Liver (tissue), 9 donors: Measurements from ENCODE around the gene CPA1. TPM values are rescaled to one million over a fixed set of nuclear protein-coding genes. Genes with fewer than 3 reads are reported as not detected.

Source experiments
- DNase-seq: peaks from one replicate; pipeline ENCODE4 v3.0.0-alpha.2; 2017; ENCODE audit warnings: low spot score
- H3K27ac ChIP-seq, 2 donors: one replicate each; pipeline ENCODE4 v1.7.0; 2013; ENCODE audit warnings: inconsistent platforms in 2 of 2, low read length in 2 of 2, control low read depth in 1 of 2, low read depth in 1 of 2, mild to moderate bottlenecking in 1 of 2
- H3K27me3 ChIP-seq, 4 donors: one replicate each; pipeline versions ENCODE4 v1.6.1 to v1.7.0; 2013; ENCODE audit warnings: low read length in 3 of 4, inconsistent platforms in 1 of 4, mild to moderate bottlenecking in 1 of 4, moderate library complexity in 1 of 4; ENCODE audit not compliant: control insufficient read depth in 4 of 4, insufficient read depth in 4 of 4
- H3K36me3 ChIP-seq, 4 donors: one replicate each; pipeline versions ENCODE4 v1.6.1 to v1.7.0; 2013; ENCODE audit warnings: low read length in 3 of 4, mild to moderate bottlenecking in 3 of 4, low read depth in 1 of 4, moderate library complexity in 1 of 4; ENCODE audit not compliant: control insufficient read depth in 4 of 4, insufficient read depth in 3 of 4
- H3K4me1 ChIP-seq, 4 donors: one replicate each; pipeline versions ENCODE4 v1.6.1 to v1.7.0; 2013; ENCODE audit warnings: low read length in 3 of 4, mild to moderate bottlenecking in 3 of 4, moderate library complexity in 1 of 4; ENCODE audit not compliant: control insufficient read depth in 4 of 4, insufficient read depth in 4 of 4
- H3K4me3 ChIP-seq, 3 donors: one replicate each; pipeline versions ENCODE4 v1.6.1 to v1.7.0; 2013; ENCODE audit warnings: low read length in 3 of 3, control low read depth in 1 of 3, low read depth in 1 of 3, mild to moderate bottlenecking in 1 of 3
- H3K9ac ChIP-seq, 2 donors: one replicate each; pipeline ENCODE4 v1.7.0; 2013; ENCODE audit warnings: low read length in 2 of 2, mild to moderate bottlenecking in 2 of 2, moderate library complexity in 2 of 2, control low read depth in 1 of 2, low read depth in 1 of 2
- H3K9me3 ChIP-seq, 4 donors: one replicate each; pipeline versions ENCODE4 v1.6.1 to v1.7.0; 2013; ENCODE audit warnings: low read length in 3 of 4; ENCODE audit not compliant: control insufficient read depth in 4 of 4
- CTCF ChIP-seq: fragments of 150-350 bp; IDR thresholded peaks from 2 replicates; pipeline ENCODE4 v1.5.1; 2017; ENCODE audit warnings: improper control_type of control experiment, low read depth, low read length; ENCODE audit not compliant: missing input control
- FOXA1 ChIP-seq: IDR thresholded peaks from 2 replicates; pipeline ENCODE4 v1.6.1; 2016; ENCODE audit warnings: antibody characterized with exemption
- GABPA ChIP-seq, 2 donors: IDR thresholded peaks in 1 of 2; conservative IDR thresholded peaks in 1 of 2; 2 replicates each; pipeline ENCODE4 v1.6.1; 2016; ENCODE audit warnings: antibody characterized with exemption in 2 of 2, mild to moderate bottlenecking in 1 of 2, moderate library complexity in 1 of 2
- HNF4A ChIP-seq, 2 donors: conservative IDR thresholded peaks; 2 replicates each; pipeline ENCODE4 v1.6.1; 2016; ENCODE audit warnings: antibody characterized with exemption in 2 of 2, mild to moderate bottlenecking in 2 of 2
- HNF4G ChIP-seq: IDR thresholded peaks from 2 replicates; pipeline ENCODE4 v1.6.1; 2016; ENCODE audit warnings: antibody characterized with exemption
- JUND ChIP-seq, 2 donors: IDR thresholded peaks; 2 replicates each; pipeline ENCODE4 v1.6.1; 2016; ENCODE audit warnings: antibody characterized with exemption in 2 of 2
- RAD21 ChIP-seq, 2 donors: IDR thresholded peaks; 2 replicates each; pipeline ENCODE4 v1.6.1; 2016; ENCODE audit warnings: antibody characterized with exemption in 2 of 2, mild to moderate bottlenecking in 2 of 2
- REST ChIP-seq: IDR thresholded peaks from 2 replicates; pipeline ENCODE4 v1.6.1; 2016; ENCODE audit warnings: antibody characterized with exemption, mild to moderate bottlenecking
- RXRA ChIP-seq, 2 donors: IDR thresholded peaks; 2 replicates each; pipeline ENCODE4 v1.6.1; 2017 to 2018; ENCODE audit warnings: antibody characterized with exemption in 2 of 2, mild to moderate bottlenecking in 1 of 2
- SP1 ChIP-seq: IDR thresholded peaks from 2 replicates; pipeline ENCODE4 v1.6.1; 2018; ENCODE audit warnings: antibody characterized with exemption, mild to moderate bottlenecking
- TAF1 ChIP-seq: conservative IDR thresholded peaks from 2 replicates; pipeline ENCODE4 v1.6.1; 2016; ENCODE audit warnings: antibody characterized with exemption, mild to moderate bottlenecking
- YY1 ChIP-seq: IDR thresholded peaks from 2 replicates; pipeline ENCODE4 v1.6.1; 2016; ENCODE audit warnings: antibody characterized with exemption, mild to moderate bottlenecking
- WGBS: extraction: QIAGEN DNeasy Blood & Tissue Kit; methylation state at CpG from one replicate; pipeline ENCODE4 v1.1.7; 2013; 5-methylcytosine and 5-hydroxymethylcytosine counted together
- polyA plus RNA-seq, 2 donors: library from polyadenylated mRNA; stranded (reverse) in 1 of 2; unstranded in 1 of 2; fragments of 200-250 nt in 1 of 2; fragments of >200 nt in 1 of 2; fragmentation: Nextera tagmentation in 1 of 2; extraction: Ambion mirVana in 1 of 2; gene quantifications; one replicate each; pipeline versions ENCODE4 v1.2.1 to v1.2.3, GENCODE V29; 2013 to 2015
- total RNA-seq, 2 donors: library from RNA; depleted of rRNA; stranded (reverse); fragments of >200 nt; gene quantifications; one replicate each; pipeline ENCODE4 v1.2.3, GENCODE V29; 2014
- TF ChIP-seq, protein P1 (sequence below): IDR thresholded peaks from 2 replicates; pipeline ENCODE4 v1.6.1; 2016; ENCODE audit warnings: antibody characterized with exemption
- TF ChIP-seq, protein P2 (sequence below): IDR thresholded peaks from 2 replicates; pipeline ENCODE4 v1.6.1; 2016; ENCODE audit warnings: antibody characterized with exemption
- donor health status: healthy.
- donor health status: healthy.
- donor health status: healthy.
- donor health status: healthy.
- donor health status: healthy.

Gene CPA1
- total and polyA plus RNA-seq, 4 donors: 0.07 to 0.42 TPM; not detected in 2

DNA sequence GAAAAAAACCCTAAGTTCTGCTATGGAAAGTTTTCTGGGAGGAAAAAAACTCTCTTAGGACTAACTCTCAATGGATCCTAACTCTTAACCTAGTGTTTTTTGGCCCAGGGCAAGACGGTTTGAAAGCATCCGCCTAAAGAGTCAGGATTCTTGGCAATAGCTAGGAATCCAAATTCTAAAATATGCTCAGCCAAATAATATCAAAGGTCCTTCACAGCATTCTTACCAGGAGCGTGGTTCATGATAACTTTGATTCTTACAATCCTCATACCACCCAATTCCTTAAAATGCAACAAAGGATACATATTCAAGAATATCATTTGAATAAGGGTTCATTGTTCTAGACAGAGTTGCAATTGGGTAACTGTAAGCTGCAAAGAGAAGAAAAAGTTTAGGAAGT is 21.3 kb downstream of the CPA1 start:
- TF ChIP-seq HNF4G: no peak
- no peak for TF ChIP-seq SP1
- no peaks in the 10 kb centered on the region for H3K27me3 ChIP-seq
- no peak overlapping the region for H3K27ac ChIP-seq
- no peak overlapping the region for H3K9ac ChIP-seq
- DNase-seq: no peak
- H3K36me3 ChIP-seq: peaks cover 0 to 2% (median under 1%) of the 10 kb centered on the region in 4 donors
- H3K9me3 ChIP-seq: no peaks in the 10 kb centered on the region
- H3K4me1 ChIP-seq: no peaks in the 10 kb centered on the region
- 92% methylated on average over 3 of the region's 3 CpGs for WGBS
- no peak overlapping the region for H3K4me3 ChIP-seq

DNA sequence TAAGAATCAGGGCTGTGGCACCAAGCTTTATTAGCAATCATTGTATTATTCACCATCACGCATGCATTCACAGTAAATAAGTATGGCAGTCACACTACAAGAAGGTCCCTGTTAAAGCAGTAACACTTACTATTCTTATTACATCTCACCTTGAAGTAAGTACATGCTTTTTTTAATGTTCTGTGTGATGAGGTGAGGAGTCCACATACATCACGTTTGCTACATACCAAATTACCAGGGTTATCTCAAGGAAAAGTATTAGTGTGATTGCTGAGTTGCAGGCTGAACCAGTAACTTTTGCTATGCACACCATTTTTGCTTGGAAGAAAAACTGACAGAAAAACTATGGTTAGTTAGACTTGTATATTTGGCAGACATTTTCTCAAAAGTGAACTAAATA is 24.7 kb downstream of the CPA1 start:
- Histone ChIP-seq H3K4me1 (no peaks in the 10 kb centered on the region), H3K4me3 (no peak overlapping the region), H3K9ac (no peak overlapping the region), H3K27ac (no peak overlapping the region), H3K27me3 (no peaks in the 10 kb centered on the region), H3K9me3 (no peaks in the 10 kb centered on the region), H3K36me3 (peaks cover 0 to 2% (median under 1%) of the 10 kb centered on the region in 4 donors)
- WGBS: 89% methylated on average over 2 of the region's 2 CpGs
- TF ChIP-seq SP1 (no peak), FOXA1 (no peak), GABPA (IDR thresholded peaks at IDR 0.05 in 1 of 2, conservative IDR thresholded peaks at IDR 0.05 in 1 of 2) (no peak), CTCF (no peak)
- TF ChIP-seq, protein P1, sequence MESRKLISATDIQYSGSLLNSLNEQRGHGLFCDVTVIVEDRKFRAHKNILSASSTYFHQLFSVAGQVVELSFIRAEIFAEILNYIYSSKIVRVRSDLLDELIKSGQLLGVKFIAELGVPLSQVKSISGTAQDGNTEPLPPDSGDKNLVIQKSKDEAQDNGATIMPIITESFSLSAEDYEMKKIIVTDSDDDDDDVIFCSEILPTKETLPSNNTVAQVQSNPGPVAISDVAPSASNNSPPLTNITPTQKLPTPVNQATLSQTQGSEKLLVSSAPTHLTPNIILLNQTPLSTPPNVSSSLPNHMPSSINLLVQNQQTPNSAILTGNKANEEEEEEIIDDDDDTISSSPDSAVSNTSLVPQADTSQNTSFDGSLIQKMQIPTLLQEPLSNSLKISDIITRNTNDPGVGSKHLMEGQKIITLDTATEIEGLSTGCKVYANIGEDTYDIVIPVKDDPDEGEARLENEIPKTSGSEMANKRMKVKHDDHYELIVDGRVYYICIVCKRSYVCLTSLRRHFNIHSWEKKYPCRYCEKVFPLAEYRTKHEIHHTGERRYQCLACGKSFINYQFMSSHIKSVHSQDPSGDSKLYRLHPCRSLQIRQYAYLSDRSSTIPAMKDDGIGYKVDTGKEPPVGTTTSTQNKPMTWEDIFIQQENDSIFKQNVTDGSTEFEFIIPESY: no peak
- DNase-seq: no peak

GRCh38 chr7:130409067-130409711 is 28.9 kb downstream of the CPA1 start:
- WGBS: 78% methylated on average over 3 of the region's 3 CpGs
- H3K9me3 ChIP-seq: no peaks in the 10 kb centered on the region
- no peak overlapping the region for H3K27ac ChIP-seq
- no peaks in the 10 kb centered on the region for H3K4me1 ChIP-seq
- no peak overlapping the region for H3K4me3 ChIP-seq
- H3K27me3 ChIP-seq: no peaks in the 10 kb centered on the region
- TF ChIP-seq TAF1 (no peak), JUND (IDR thresholded peaks at IDR 0.05) (no peak)
- DNase-seq: no peak
- H3K9ac ChIP-seq: no peak overlapping the region
- H3K36me3 ChIP-seq: peaks cover 0 to 2% (median 0%) of the 10 kb centered on the region in 4 donors

DNA sequence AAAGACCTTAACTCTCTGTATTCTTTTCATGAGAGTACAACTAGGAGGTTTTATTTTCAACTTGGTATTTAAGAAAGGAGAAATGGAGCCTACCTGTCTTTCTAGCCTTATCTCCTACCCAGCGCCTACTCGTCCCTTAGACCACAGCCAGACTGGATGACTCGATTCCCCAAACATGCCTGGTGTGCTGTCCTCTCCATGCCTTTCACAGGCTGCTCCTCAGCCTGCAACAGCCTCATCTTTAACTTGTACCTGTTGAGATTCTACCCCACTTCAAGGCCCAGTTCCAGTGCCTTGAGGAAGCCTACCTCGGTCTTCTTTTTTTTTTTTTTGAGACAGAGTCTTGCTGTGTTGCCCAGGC is 29.4 kb downstream of the CPA1 start:
- H3K9me3 ChIP-seq: no peaks in the 10 kb centered on the region
- WGBS: 86% methylated on average over 4 of the region's 4 CpGs
- TF ChIP-seq SP1 (no peak), REST (no peak), JUND (IDR thresholded peaks at IDR 0.05) (no peak), RXRA (IDR thresholded peaks at IDR 0.05) (no peak), YY1 (no peak), HNF4A (conservative IDR thresholded peaks at IDR 0.05) (no peak), FOXA1 (no peak), GABPA (IDR thresholded peaks at IDR 0.05 in 1 of 2, conservative IDR thresholded peaks at IDR 0.05 in 1 of 2) (no peak), RAD21 (IDR thresholded peaks at IDR 0.05) (no peak), TAF1 (no peak), HNF4G (no peak)
- TF ChIP-seq, protein P2, sequence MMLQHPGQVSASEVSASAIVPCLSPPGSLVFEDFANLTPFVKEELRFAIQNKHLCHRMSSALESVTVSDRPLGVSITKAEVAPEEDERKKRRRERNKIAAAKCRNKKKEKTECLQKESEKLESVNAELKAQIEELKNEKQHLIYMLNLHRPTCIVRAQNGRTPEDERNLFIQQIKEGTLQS: no peak

More for the DNA sequence above, 29.4 kb downstream of the CPA1 start:
- H3K36me3 ChIP-seq: peaks cover 0 to 2% (median 0%) of the 10 kb centered on the region in 4 donors
- H3K27ac ChIP-seq: no peak overlapping the region
- no peaks in the 10 kb centered on the region for H3K4me1 ChIP-seq
- no peak overlapping the region for H3K9ac ChIP-seq
- H3K27me3 ChIP-seq: no peaks in the 10 kb centered on the region
- H3K4me3 ChIP-seq: no peak overlapping the region
- DNase-seq: no peak
